Measurements from ENCODE around the gene NCKAP5. TPM values are rescaled to one million over a fixed set of nuclear protein-coding genes. Genes with fewer than 3 reads are reported as not detected.

NCKAP5 gene
- total RNA-seq = 0.26 and 1.4 TPM in 2 replicates

DNA sequence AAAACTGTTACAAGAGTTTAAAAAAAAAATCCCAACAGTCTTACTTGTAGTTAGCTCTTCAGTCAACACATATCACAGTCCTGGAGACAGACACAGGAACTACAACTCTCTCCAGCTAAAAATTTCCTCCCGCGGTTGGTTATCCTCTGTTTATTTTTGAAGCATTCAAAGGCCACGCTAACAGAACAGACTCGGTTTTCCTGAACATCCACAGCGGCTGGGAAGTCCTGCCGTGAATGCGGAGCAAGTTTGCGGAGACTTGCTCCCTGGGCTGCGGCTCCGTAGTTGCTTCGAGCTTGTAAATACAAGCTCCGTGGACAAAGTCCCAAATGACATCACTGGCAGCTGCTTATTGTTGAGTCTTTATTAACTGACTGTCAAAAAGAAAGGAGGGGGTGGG is at the start of gene NCKAP5:
NCKAP5 (minus strand) TSS at position 292 of the 400 bp plus-strand sequence. CDS start 50,937 bp downstream, outside the sequence.
- Histone ChIP-seq H3K4me3 (ENCODE audit: low read depth, low read length) (peak within 1 kb of the TSS; percentile 23), H3K27me3 (ENCODE audit: control insufficient read depth, insufficient read depth, low read length) (no peaks in the 10 kb centered on the region), H3K36me3 (ENCODE audit: control insufficient read depth, insufficient read depth, low read length) (no peaks in the 10 kb centered on the region)
- DNase-seq (ENCODE audit: low read depth) (peak; percentile 68), FAIRE-seq (no peak)
- TF ChIP-seq, protein P1, sequence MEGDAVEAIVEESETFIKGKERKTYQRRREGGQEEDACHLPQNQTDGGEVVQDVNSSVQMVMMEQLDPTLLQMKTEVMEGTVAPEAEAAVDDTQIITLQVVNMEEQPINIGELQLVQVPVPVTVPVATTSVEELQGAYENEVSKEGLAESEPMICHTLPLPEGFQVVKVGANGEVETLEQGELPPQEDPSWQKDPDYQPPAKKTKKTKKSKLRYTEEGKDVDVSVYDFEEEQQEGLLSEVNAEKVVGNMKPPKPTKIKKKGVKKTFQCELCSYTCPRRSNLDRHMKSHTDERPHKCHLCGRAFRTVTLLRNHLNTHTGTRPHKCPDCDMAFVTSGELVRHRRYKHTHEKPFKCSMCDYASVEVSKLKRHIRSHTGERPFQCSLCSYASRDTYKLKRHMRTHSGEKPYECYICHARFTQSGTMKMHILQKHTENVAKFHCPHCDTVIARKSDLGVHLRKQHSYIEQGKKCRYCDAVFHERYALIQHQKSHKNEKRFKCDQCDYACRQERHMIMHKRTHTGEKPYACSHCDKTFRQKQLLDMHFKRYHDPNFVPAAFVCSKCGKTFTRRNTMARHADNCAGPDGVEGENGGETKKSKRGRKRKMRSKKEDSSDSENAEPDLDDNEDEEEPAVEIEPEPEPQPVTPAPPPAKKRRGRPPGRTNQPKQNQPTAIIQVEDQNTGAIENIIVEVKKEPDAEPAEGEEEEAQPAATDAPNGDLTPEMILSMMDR (IDR thresholded peaks at IDR 0.05; ENCODE audit: insufficient read depth, low read length, severe bottlenecking) = no peak

DNA sequence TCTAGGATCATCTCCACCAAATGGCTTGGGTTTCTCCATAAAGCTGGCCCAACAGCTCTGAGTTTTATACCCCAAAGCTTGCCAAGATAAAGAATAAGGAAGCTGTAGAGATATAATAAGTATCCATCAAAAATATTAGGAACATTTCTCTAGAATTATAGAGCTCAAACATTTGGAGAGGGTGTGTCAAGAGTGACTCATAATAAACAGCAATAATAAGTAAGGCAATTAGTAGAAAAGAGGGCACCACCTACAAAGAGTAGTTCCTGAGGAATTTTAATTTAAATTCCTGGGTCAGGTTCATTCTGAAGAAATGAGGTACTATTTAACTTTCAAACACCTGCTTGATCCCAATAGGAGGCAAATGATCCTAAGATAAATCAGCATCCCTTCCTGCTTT is 41.4 kb upstream of the NCKAP5 start:
- H3K27me3 ChIP-seq (ENCODE audit: control insufficient read depth, insufficient read depth, low read length) = no peaks in the 10 kb centered on the region
- no peak overlapping the region for H3K4me3 ChIP-seq (ENCODE audit: low read depth, low read length)
- no peak for FAIRE-seq
- TF ChIP-seq, protein P1 (IDR thresholded peaks at IDR 0.05; ENCODE audit: insufficient read depth, low read length, severe bottlenecking) = no peak
- DNase-seq (ENCODE audit: low read depth) = no peak
- H3K36me3 ChIP-seq (ENCODE audit: control insufficient read depth, insufficient read depth, low read length) = no peaks in the 10 kb centered on the region

DNA sequence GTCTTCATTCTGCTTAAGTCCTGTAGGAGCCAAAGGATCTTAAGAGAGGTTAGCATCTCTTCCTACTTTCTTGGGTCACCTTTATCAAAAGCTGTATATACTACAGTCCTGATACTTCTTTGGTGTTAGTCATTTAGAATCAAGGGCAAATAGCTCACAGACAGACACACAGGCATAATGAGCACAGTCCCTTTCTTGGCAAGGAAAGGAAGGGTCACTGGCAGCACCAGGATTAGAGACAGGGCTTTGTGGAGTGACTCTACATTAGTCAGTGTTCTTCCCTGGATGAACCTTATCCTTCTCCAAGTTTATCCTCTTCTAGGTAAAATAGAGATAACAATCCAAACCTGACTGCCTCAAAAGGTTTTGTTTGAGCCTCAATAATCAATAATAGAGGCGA is 40.0 kb upstream of the NCKAP5 start:
- TF ChIP-seq, protein P1 (IDR thresholded peaks at IDR 0.05; ENCODE audit: insufficient read depth, low read length, severe bottlenecking) = no peak
- Histone ChIP-seq H3K27me3 (ENCODE audit: control insufficient read depth, insufficient read depth, low read length) (no peaks in the 10 kb centered on the region), H3K36me3 (ENCODE audit: control insufficient read depth, insufficient read depth, low read length) (no peaks in the 10 kb centered on the region), H3K4me3 (ENCODE audit: low read depth, low read length) (no peak overlapping the region)
- DNase-seq (ENCODE audit: low read depth) (no peak), FAIRE-seq (no peak)

DNA sequence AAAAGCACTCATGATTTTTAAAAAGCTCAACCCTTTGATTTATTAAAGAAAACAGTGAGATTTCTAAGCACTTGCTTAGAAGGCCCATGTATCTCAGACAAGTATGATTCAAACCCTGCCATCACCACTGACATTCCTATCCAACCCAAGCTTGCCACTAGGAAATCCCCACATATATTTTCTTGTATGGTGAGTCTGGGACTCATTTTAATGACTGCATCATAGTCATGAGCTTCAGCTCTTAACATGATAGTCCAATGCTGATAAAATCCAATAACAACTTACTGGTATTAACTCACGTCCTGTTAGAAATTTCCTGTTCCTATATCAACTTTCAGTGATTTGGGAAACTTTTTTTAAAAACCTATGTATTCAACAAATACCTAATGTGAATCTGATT is 39.4 kb upstream of the NCKAP5 start:
- Histone ChIP-seq H3K36me3 (ENCODE audit: control insufficient read depth, insufficient read depth, low read length) (no peaks in the 10 kb centered on the region), H3K4me3 (ENCODE audit: low read depth, low read length) (no peak overlapping the region), H3K27me3 (ENCODE audit: control insufficient read depth, insufficient read depth, low read length) (no peaks in the 10 kb centered on the region)
- TF ChIP-seq, protein P1 (IDR thresholded peaks at IDR 0.05; ENCODE audit: insufficient read depth, low read length, severe bottlenecking) = no peak
- FAIRE-seq (no peak), DNase-seq (ENCODE audit: low read depth) (peak; percentile 58)

GRCh38 chr2:133606616-133607015 is 38.4 kb upstream of the NCKAP5 start:
- TF ChIP-seq, protein P1 (IDR thresholded peaks at IDR 0.05; ENCODE audit: insufficient read depth, low read length, severe bottlenecking) = no peak
- H3K27me3 ChIP-seq (ENCODE audit: control insufficient read depth, insufficient read depth, low read length) = no peaks in the 10 kb centered on the region
- FAIRE-seq (no peak), DNase-seq (ENCODE audit: low read depth) (no peak)
- H3K4me3 ChIP-seq (ENCODE audit: low read depth, low read length) = no peak overlapping the region
- H3K36me3 ChIP-seq (ENCODE audit: control insufficient read depth, insufficient read depth, low read length) = no peaks in the 10 kb centered on the region

- DNase-seq (ENCODE audit: low read depth) (no peak), FAIRE-seq (no peak)
- Histone ChIP-seq H3K36me3 (ENCODE audit: control insufficient read depth, insufficient read depth, low read length) (no peaks in the 10 kb centered on the region), H3K4me3 (ENCODE audit: low read depth, low read length) (no peak overlapping the region), H3K27me3 (ENCODE audit: control insufficient read depth, insufficient read depth, low read length) (no peaks in the 10 kb centered on the region)
- TF ChIP-seq, protein P1 (IDR thresholded peaks at IDR 0.05; ENCODE audit: insufficient read depth, low read length, severe bottlenecking) = no peak
Measured at GRCh38 chr2:133605766-133606137, 37.5 kb upstream of the NCKAP5 start.

Data from bronchial epithelial cell (primary cell).